ENCODE measurements around the gene SSR3. TPM values are rescaled to one million over a fixed set of nuclear protein-coding genes. Genes with fewer than 3 reads are reported as not detected.

SSR3 gene
- total and polyA plus RNA-seq, 9 of the 15 experiments (the other 6 are each of a cell fraction or from before 2014, with no cell fraction given) = 104 to 464 (median 307) TPM

- TF ChIP-seq DACH1 (IDR thresholded peaks at IDR 0.05; ENCODE audit: partially characterized antibody) = no peak
- TF ChIP-seq SLC30A9 (CRISPR knock-in tag; IDR thresholded peaks at IDR 0.05) = no peak
- TF ChIP-seq CHD1 (IDR thresholded peaks at IDR 0.05; ENCODE audit: low read length) = no peak
- TF ChIP-seq HINFP (tag; conservative IDR thresholded peaks at IDR 0.05; ENCODE audit: low read depth) = no peak
- no peak for TF ChIP-seq CHD7 (IDR thresholded peaks at IDR 0.05; ENCODE audit: low read depth, low read length)
- no peak for TF ChIP-seq E2F8 (IDR thresholded peaks at IDR 0.05; ENCODE audit: low read depth, partially characterized antibody)
- no peak for TF ChIP-seq UBTF (IDR thresholded peaks at IDR 0.05; ENCODE audit: borderline replicate concordance in 1 of 2, low read depth in 2 of 2, low read length in 2 of 2)
- TF ChIP-seq BHLHE40 (IDR thresholded peaks at IDR 0.05; ENCODE audit: low read length) = no peak
- no peak for TF ChIP-seq HNRNPK (IDR thresholded peaks at IDR 0.05; ENCODE audit: low read depth, low read length, poor library complexity, severe bottlenecking)
- TF ChIP-seq WHSC1 (IDR thresholded peaks at IDR 0.05; ENCODE audit: low read length) = no peak
Observed at GRCh38 chr3:156548902-156549301, 6.0 kb downstream of the SSR3 start (continued).
